Measurements from ENCODE around the gene DHRS12.

GRCh38 chr13:51734786-51735185 is 69.2 kb downstream of the DHRS12 start:
- TF ChIP-seq POLR2A (IDR thresholded peaks at IDR 0.05): no peak
- TF ChIP-seq, protein P1, sequence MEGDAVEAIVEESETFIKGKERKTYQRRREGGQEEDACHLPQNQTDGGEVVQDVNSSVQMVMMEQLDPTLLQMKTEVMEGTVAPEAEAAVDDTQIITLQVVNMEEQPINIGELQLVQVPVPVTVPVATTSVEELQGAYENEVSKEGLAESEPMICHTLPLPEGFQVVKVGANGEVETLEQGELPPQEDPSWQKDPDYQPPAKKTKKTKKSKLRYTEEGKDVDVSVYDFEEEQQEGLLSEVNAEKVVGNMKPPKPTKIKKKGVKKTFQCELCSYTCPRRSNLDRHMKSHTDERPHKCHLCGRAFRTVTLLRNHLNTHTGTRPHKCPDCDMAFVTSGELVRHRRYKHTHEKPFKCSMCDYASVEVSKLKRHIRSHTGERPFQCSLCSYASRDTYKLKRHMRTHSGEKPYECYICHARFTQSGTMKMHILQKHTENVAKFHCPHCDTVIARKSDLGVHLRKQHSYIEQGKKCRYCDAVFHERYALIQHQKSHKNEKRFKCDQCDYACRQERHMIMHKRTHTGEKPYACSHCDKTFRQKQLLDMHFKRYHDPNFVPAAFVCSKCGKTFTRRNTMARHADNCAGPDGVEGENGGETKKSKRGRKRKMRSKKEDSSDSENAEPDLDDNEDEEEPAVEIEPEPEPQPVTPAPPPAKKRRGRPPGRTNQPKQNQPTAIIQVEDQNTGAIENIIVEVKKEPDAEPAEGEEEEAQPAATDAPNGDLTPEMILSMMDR (IDR thresholded peaks at IDR 0.05): no peak

All from Peyer's patch (tissue), 4 donors.